ACC112 (cell line): ENCODE data around the gene ZNF333.

Source experiments
- H2AFZ ChIP-seq: fragments of 200-600 bp; sonication (generic); one replicate; pipeline ENCODE4 v1.6.0; 2017; ENCODE audit warnings: antibody characterized with exemption, low read length; ENCODE audit not compliant: unreplicated experiment
- H3K27ac ChIP-seq: fragments of 200-600 bp; sonication (generic); 2 replicates; pipeline ENCODE4 v1.5.1; 2014; ENCODE audit warnings: low read depth, mild to moderate bottlenecking, antibody characterized with exemption, low read length, moderate library complexity
- H3K27me3 ChIP-seq: fragments of 200-600 bp; sonication (generic); 2 replicates; pipeline ENCODE4 v1.6.1; 2014; ENCODE audit warnings: mild to moderate bottlenecking, antibody characterized with exemption, low read length, moderate library complexity, mixed read lengths; ENCODE audit not compliant: insufficient read depth
- H3K36me3 ChIP-seq: fragments of 200-600 bp; sonication (generic); 2 replicates; pipeline ENCODE4 v1.6.1; 2016; ENCODE audit warnings: mild to moderate bottlenecking, antibody characterized with exemption, low read length, moderate library complexity, mixed read lengths; ENCODE audit not compliant: insufficient read depth
- H3K4me1 ChIP-seq: fragments of 200-600 bp; sonication (generic); one replicate; pipeline ENCODE4 v1.6.1; 2016; ENCODE audit warnings: low read length, mixed read lengths; ENCODE audit not compliant: insufficient read depth, unreplicated experiment, control insufficient read depth
- H3K4me3 ChIP-seq: fragments of 200-600 bp; sonication (generic); 2 replicates; pipeline ENCODE4 v1.5.1; 2014; ENCODE audit warnings: mild to moderate bottlenecking, low read depth, low read length
- H3K79me2 ChIP-seq: fragments of 200-600 bp; sonication (generic); one replicate; pipeline ENCODE4 v1.6.0; 2016; ENCODE audit warnings: low read length; ENCODE audit not compliant: control insufficient read depth, unreplicated experiment, insufficient read depth

Gene ZNF333

DNA sequence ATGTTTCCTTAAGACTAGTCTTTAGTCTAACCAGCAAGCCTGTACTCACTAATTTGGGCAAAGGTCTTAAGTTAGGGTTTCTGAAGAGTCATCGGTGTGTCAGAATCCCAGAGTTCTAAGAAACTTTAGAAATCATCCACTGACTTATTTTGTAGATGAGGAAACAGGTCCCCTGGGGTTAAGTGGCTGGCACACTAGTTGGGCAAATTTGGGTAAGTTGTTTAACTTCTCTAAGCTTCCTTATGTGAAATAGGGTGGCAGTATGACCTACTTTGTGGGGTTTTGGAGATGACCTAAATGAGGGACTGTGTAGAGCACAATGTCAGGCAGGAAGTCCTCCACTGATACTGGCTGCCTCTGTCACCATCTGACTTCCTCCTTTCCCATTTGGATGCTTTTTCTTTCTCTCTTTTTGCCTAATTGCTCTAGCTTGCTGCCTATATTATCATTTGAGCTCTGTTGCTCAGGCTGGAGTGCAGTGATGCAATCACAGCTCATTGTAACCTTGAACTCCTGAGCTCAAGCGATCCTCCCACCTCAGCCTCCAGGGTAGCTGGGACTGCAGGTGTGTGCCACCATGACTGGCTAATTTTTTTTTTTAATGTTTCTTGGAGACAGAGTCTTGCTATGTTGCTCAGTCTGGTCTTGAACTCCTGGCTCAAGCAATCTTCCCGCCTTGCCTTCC lies 17.5 kb upstream of the ZNF333 start:
- Histone ChIP-seq H3K27ac (no peak overlapping the region), H3K27me3 (peaks cover 42% of the 10 kb centered on the region), H3K36me3 (no peaks in the 10 kb centered on the region), H3K4me3 (no peak overlapping the region), H3K4me1 (peaks cover 5% of the 10 kb centered on the region), H2AFZ (no peak overlapping the region), H3K79me2 (no peaks in the 10 kb centered on the region)

DNA sequence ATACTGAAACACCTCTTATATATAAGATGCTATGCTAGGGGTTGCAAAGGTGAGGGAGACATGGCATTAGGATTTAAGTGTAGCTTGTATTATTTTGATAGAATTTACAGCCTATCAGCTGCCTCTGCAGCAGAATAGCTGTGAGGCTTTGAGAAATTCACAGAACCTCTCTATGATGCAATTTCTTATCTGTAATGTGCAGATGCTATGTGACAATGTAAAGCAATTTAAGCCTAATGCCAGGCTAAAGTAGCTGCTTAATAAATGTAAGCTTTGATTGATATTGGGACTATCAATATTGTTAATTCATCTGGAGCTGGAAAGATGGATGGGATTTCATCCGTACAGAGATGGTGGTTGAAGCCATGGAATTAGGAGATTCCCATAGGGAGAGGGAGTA lies 16.8 kb upstream of the ZNF333 start:
- peaks cover 42% of the 10 kb centered on the region for H3K27me3 ChIP-seq
- no peaks in the 10 kb centered on the region for H3K36me3 ChIP-seq
- H3K4me1 ChIP-seq, result peaks cover 5% of the 10 kb centered on the region

GRCh38 chr19:14674764-14675163 lies 15.1 kb upstream of the ZNF333 start, which contains the start of gene ADGRE3:
ADGRE3 (minus strand) TSS chr19:14674844; CDS start chr19:14674770, 74 bp downstream.
- H3K36me3 ChIP-seq, result no peaks in the 10 kb centered on the region
- no peak within 1 kb of the TSS; the same call in 1 of the 2 replicates for H3K4me3 ChIP-seq
- H3K4me1 ChIP-seq, result peaks cover 5% of the 10 kb centered on the region
- H3K27me3 ChIP-seq, result peaks cover 29% of the 10 kb centered on the region
- H2AFZ ChIP-seq, result no peak within 1 kb of the TSS
- no peak within 1 kb of the TSS for H3K27ac ChIP-seq
- no peaks in the 10 kb centered on the region for H3K79me2 ChIP-seq

More for the DNA sequence above, 16.8 kb upstream of the ZNF333 start:
- Histone ChIP-seq H3K79me2 (no peaks in the 10 kb centered on the region), H2AFZ (no peak overlapping the region), H3K4me3 (no peak overlapping the region), H3K27ac (no peak overlapping the region)

DNA sequence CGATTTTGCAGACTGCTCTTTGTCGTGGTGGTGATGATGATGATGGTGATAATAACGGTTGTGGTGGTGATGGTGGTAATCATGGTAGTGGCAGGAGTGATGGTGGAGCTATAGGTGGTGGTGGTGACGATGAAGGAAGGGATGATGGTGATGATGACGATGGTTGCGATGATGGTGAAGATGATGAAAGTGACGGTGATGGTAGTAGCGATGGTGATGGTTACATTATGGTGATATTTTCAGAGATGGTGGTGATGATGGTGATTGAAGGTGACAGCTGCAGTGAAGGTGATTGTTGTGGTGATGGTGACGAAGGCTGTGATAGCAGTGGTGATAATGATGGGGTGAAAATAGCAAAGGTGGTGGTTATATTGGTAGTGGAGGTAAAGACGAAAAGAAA lies 13.1 kb upstream of the ZNF333 start:
- no peaks in the 10 kb centered on the region for H3K36me3 ChIP-seq

GRCh38 chr19:14677464-14677863 lies 12.4 kb upstream of the ZNF333 start:
- H3K27me3 ChIP-seq, result peaks cover 13% of the 10 kb centered on the region
- no peak overlapping the region for H3K27ac ChIP-seq

More for the DNA sequence above, 13.1 kb upstream of the ZNF333 start:
- no peak overlapping the region for H3K4me3 ChIP-seq
- no peaks in the 10 kb centered on the region for H3K79me2 ChIP-seq
- peaks cover 5% of the 10 kb centered on the region for H3K4me1 ChIP-seq
- H2AFZ ChIP-seq, result no peak overlapping the region
- H3K27ac ChIP-seq, result no peak overlapping the region
- peaks cover 13% of the 10 kb centered on the region for H3K27me3 ChIP-seq

GRCh38 chr19:14678199-14678598 lies 11.6 kb upstream of the ZNF333 start:
- H3K27ac ChIP-seq, result no peak overlapping the region
- H3K4me1 ChIP-seq, result peaks cover 5% of the 10 kb centered on the region
- no peaks in the 10 kb centered on the region for H3K79me2 ChIP-seq
- H3K4me3 ChIP-seq, result no peak overlapping the region
- H3K27me3 ChIP-seq, result peaks cover 7% of the 10 kb centered on the region
- no peaks in the 10 kb centered on the region for H3K36me3 ChIP-seq
- H2AFZ ChIP-seq, result no peak overlapping the region

More at GRCh38 chr19:14677464-14677863, 12.4 kb upstream of the ZNF333 start:
- Histone ChIP-seq H3K4me3 (no peak overlapping the region), H3K4me1 (peaks cover 5% of the 10 kb centered on the region), H3K79me2 (no peaks in the 10 kb centered on the region), H3K36me3 (no peaks in the 10 kb centered on the region), H2AFZ (no peak overlapping the region)

DNA sequence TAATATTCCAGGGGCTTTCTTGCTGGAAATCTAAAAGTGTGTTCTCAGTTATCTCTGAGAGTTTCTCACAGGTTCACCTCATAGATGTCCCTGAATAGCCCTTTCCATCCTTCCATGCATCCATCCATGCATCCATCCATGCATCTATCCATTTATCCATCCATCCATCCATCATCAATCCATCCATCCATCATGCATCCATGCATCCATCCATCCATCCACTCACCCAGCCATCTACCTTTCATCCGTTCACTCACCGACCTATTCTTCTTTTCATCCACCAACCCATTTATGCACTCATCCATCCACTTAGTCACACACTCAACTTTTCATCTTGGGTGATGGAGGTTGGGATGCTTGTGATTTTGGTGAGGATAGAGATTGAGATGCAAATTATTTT lies 7.8 kb upstream of the ZNF333 start:
- no peak overlapping the region for H3K4me3 ChIP-seq
- H3K79me2 ChIP-seq, result no peaks in the 10 kb centered on the region
- no peak overlapping the region for H3K27ac ChIP-seq
- no peaks in the 10 kb centered on the region for H3K36me3 ChIP-seq
- no peaks in the 10 kb centered on the region for H3K4me1 ChIP-seq
- no peak overlapping the region for H2AFZ ChIP-seq
- H3K27me3 ChIP-seq, result no peaks in the 10 kb centered on the region; the same call in 1 of the 2 replicates

DNA sequence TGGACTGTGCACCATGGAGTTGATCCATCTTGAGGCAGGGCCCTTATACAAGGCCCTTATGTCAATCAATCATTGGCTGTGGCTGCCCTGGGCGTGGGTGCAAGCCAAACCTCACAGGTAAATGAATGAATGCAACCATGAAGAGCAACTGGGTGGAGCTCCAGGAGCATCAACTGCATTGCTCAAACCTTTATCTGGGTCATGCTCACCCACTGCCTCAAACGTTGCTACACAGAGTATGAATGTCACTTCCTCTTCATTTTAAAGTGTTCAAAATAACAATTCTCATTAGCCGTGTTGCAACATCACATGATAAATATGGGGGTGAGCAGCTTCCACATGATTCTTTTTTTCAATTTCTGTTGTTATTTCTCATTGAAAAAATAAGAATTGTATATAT lies 6.4 kb upstream of the ZNF333 start:
- Histone ChIP-seq H3K79me2 (no peaks in the 10 kb centered on the region), H3K4me3 (no peak overlapping the region), H3K4me1 (no peaks in the 10 kb centered on the region), H3K36me3 (no peaks in the 10 kb centered on the region), H3K27me3 (no peaks in the 10 kb centered on the region; the same call in 1 of the 2 replicates), H2AFZ (no peak overlapping the region), H3K27ac (no peak overlapping the region)

DNA sequence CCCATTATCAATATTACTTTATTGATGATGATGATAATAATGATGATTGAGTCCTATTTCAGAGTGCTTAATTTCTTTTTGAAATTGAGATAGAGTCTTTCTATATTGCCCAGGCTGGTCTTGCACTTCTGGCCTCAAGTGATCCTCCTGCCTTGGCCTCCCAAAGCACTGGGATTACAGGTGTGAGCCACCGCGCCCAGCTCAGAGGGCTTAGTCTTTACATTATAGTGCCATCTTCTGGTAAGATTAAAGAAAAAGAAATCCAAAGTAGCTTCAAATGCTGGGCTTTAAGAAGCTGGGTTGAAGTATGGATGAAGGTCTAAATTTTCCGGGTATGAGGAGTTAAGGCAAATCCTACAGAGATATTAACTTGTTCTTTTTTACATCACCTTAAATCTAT lies 3.4 kb upstream of the ZNF333 start:
- H3K27me3 ChIP-seq, result no peaks in the 10 kb centered on the region
- H3K4me1 ChIP-seq, result no peaks in the 10 kb centered on the region
- no peak overlapping the region for H3K4me3 ChIP-seq
- no peak overlapping the region for H3K27ac ChIP-seq
- no peak overlapping the region for H2AFZ ChIP-seq
- no peaks in the 10 kb centered on the region for H3K36me3 ChIP-seq
- H3K79me2 ChIP-seq, result peaks cover 3% of the 10 kb centered on the region

- no peak overlapping the region for H2AFZ ChIP-seq
- H3K79me2 ChIP-seq, result peaks cover 8% of the 10 kb centered on the region
- H3K27ac ChIP-seq, result no peak overlapping the region
- H3K36me3 ChIP-seq, result 0 out of 2 replicates have a peak, but pooled peaks cover 5% of the 10 kb centered on the region
- no peaks in the 10 kb centered on the region for H3K27me3 ChIP-seq
- H3K4me1 ChIP-seq, result no peaks in the 10 kb centered on the region
- no peak overlapping the region for H3K4me3 ChIP-seq
Measured at GRCh38 chr19:14694641-14695266, 4.9 kb downstream of the ZNF333 start.

DNA sequence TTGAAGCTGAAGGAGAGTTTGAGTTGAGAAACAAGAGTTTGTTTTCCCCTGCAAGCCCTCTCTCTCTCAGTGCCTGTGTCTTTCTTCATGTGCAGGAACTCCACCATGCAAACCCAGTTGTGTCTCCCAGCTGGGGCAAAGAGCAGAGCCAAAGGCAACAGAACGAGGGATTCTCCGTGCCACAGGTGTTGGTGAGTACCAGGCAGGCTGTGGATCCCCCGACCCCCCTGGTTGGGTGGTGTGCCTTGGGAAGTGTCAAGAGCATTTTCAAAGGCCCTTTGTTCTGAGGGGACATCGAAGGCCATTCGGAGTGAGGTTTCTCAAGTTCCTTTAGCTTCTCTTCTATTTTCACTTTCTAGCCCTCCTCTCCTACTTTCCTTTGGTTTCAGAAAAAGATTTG lies 5.6 kb downstream of the ZNF333 start:
- Histone ChIP-seq H3K27me3 (no peaks in the 10 kb centered on the region), H3K4me3 (no peak overlapping the region), H2AFZ (no peak overlapping the region), H3K4me1 (no peaks in the 10 kb centered on the region), H3K36me3 (0 out of 2 replicates have a peak, but pooled peaks cover 6% of the 10 kb centered on the region), H3K27ac (no peak overlapping the region), H3K79me2 (peaks cover 8% of the 10 kb centered on the region)
